Stimulated activated CD4-positive, alpha-beta T cell treated with anti-CD3 and anti-CD28 coated beads, Interleukin-4, amount 100 ng/mL, for 48 hours (primary cell): ENCODE data around the gene BRME1.
A peak's percentile ranks its signal among the peaks of the same experiment; 100 is the strongest.

Experiments
- DNase-seq, 2 donors: peaks; one replicate each; pipeline ENCODE4 v3.0.0-alpha.2; 2020; ENCODE audit warnings: low read depth in 2 of 2

BRME1 gene

GRCh38 chr19:13905634-13906520 lies at the start of gene BRME1, which contains the start of gene CC2D1A:
TSS of gene BRME1 (minus strand) at chr19:13906117. CDS start at chr19:13904892, 1,225 bp downstream.
TSS of gene CC2D1A (plus strand) at chr19:13906201. CDS start at chr19:13906442, 241 bp downstream.
- peak; percentile 96 for DNase-seq

DNA sequence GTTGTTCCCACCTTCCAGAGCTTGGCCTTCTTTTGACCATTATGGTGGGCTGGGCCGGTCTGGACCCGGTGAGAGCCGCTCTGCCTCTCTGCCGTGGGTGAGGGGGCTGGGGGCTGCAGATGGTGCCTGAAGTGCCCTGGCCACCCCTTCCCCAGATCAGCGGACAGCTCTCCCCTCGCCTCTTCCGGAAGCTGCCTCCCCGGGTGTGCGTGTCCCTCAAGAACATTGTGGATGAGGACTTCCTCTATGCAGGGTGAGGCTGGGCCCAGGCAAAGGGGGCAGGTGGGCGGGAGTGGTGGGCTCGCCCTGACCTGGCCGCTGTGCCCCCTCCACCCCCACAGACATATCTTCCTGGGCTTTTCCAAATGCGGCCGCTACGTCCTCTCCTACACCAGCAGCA lies 48.3 kb upstream of the BRME1 start:
- no peak for DNase-seq

DNA sequence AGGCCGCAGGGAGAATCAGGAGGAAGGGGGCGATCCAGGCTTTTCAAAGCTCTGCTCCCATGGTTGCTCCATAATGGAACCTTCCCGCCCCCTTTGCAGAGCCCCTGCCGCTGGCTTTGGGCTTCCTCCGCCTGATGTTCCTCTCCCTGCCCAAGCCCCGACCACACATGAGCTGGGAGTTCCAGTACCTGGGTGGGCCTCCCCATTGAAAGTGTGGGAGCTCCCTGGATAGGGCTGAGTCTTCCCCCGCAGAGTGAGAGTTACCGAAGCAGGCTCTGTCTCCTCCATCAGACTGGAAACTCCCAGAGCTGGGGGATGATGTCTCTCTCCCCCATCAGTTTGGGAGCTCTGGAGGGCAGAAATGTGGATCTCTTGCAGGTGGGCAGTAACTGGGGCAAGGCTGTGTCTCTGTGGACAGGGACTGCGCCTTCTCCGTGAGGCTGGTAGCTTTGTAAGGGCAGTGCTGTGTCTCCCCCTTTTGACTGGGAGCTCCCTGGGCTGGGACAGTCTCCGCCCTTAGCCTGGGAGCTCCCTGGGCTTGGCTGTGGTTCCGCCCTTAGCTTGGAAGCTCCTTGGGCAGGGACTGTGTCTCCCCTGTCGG lies 47.1 kb upstream of the BRME1 start:
- DNase-seq: no peak

DNA sequence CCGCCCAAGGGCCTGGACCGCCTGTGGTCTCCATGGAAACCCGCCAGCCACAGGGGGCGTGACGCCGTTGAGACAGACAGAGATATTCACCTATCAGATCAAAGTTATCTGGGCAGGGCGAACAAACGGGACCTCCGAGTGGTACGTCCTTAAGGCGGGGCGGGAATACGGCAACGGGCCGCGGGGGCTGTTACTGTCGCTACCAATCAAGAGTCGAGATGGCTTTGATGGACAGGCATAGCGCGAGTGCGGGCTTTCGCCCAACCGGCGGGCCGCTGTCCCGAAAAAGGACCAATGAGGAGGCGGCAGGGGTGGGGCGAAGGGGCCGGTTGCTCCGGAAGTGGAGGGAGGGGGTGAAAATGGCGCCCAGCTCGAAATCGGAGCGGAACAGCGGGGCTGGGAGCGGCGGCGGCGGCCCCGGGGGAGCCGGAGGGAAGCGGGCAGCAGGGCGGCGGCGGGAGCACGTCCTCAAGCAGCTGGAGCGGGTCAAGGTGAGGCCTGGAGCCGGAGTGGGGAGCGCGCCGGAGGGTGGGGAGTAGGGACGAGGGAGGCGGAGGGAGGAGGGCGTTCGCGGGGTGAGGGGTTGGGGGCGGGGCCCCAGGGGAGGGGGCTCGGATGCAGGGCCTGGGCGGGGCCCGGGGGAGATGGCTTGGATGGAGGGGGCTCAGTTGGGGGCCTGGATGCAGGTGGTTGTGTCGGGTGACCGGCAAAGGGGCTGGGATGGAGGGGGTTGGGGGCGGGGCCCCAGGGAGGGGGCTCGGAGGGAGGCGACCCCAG lies 46.4 kb upstream of the BRME1 start, which contains the start of gene DCAF15:
TSS of gene DCAF15 (plus strand) at position 356 of the 777 bp plus-strand sequence. CDS start at position 360, 4 bp downstream.
- peak; percentile 97 to 99 for DNase-seq

- no peak for DNase-seq
Observed at GRCh38 chr19:13951799-13952153, 45.9 kb upstream of the BRME1 start.

DNA sequence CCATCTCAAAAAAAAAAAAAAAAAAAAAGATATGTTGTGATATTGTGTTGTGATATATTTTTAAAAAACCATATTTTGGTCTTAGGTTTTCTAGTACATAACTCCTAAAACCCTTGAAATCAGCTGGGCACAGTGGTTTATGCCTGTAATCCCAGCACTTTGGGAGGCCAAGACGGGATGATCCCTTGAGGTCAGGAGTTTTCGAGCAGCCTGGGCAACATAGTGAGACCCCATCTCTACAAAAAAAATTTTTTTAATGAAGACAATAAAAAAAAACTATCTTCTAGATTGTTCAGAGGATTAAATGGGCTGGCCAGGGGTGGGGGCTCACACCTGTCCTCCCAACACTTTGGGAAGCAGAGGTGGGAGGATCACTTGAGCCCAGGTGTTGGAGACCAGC lies 45.1 kb upstream of the BRME1 start:
- no peak for DNase-seq

DNA sequence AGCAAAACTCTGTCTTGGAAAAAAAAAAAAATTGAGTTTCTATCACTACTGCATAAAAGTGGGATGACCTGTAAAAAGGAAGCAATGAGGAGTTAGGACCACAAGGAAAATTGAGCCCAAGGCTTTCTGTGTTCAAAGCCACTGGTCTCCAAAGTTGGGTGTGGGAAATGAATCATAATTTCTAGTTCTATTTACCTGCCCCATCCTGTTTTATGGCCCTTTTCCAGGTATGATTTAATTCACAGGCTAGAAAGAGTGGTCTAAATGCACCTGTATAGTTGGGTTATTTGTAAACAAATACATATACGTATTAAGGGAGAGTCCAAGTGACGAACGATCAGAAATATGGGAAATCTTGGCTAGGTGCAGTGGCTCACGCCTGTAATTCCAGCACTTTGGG lies 40.5 kb upstream of the BRME1 start:
- DNase-seq: no peak

- no peak for DNase-seq
Observed at GRCh38 chr19:13942023-13942684, 36.2 kb upstream of the BRME1 start.

GRCh38 chr19:13938301-13939064 lies 32.6 kb upstream of the BRME1 start, which contains the start of gene PODNL1:
TSS of gene PODNL1 (minus strand) at chr19:13938417. CDS start at chr19:13938181, 236 bp downstream.
- DNase-seq: no peak

DNA sequence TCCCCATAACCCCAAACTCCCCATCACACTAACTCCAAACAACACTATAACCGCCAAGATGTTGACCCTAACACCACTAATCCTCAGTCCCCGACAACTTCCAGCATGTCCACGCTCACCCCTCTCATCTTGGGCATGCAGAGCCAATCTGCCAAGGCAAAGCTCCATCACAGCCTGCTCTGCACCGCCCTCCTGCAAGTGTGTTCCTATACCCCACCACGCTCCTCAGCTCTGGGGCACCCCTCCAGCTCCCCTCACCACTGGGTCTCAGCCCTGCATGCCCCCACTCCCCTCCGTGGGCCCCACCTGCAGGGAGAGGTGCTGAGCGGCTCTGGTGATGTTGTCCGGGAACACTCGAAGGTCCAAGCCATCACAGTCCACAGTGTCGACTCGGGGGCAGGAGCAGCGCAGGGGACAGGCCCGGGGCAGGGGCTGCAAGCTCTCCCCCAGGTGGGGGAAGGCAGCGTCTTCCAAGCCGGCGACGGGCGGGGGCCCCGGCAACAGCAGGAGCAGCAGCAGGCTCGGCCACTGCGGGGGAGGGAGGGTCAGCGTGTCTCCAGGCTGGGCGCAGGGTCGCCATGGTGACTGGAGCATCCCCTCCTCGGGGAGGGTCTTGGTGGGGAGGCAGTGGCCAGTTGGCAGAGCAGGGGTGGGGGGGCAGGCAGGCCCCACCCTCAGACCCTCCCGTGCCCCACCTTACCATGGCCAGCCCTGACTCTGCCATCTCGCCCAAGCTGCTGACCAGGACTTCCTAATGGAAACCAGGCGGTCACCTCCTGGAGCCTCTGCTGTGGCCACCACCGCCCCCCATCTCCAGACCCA lies 31.8 kb upstream of the BRME1 start:
- no peak for DNase-seq

GRCh38 chr19:13935765-13936510 lies 30.0 kb upstream of the BRME1 start:
- DNase-seq: no peak

DNA sequence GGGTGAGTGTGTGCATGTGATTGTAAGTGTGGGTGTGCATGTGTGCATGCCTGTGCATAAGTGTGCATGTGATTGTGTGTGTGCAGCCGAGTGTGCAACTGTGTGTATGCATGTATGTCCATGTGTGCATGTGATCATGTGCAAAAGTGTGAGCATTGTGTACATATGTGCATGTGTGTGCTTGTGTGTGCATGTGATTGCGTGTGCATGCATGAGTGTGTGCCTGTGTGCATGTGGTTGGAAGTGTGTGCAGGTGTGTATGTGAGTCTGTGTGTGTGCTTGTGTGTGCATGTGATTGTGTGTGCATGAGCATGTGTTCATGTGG lies 28.8 kb upstream of the BRME1 start:
- DNase-seq: no peak

GRCh38 chr19:13932911-13933393 lies 27.0 kb upstream of the BRME1 start:
- no peak for DNase-seq

DNA sequence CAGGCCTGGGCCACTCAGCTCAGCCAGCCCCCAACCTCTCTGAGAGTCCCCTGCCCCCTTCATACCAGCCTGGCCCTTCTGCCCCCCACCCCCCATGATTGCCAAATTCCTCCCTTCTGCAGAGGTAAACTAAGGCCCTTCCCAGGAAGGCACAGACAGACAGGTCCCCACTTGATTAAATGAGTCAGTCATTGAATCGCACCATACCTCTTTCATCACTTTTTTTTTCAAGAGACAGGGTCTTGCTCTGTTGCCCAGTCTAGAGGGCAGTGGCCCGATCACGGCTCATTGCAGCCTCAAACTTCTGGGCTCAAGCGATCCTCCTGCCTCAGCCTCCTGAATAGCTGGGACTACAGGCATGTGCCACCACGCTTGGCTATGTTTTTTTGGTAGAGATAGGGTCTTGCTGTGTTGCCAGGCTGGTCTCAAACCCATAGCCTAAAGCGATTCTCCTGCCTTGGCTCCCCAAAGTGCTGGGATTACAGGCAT lies 26.3 kb upstream of the BRME1 start:
- no peak for DNase-seq

DNA sequence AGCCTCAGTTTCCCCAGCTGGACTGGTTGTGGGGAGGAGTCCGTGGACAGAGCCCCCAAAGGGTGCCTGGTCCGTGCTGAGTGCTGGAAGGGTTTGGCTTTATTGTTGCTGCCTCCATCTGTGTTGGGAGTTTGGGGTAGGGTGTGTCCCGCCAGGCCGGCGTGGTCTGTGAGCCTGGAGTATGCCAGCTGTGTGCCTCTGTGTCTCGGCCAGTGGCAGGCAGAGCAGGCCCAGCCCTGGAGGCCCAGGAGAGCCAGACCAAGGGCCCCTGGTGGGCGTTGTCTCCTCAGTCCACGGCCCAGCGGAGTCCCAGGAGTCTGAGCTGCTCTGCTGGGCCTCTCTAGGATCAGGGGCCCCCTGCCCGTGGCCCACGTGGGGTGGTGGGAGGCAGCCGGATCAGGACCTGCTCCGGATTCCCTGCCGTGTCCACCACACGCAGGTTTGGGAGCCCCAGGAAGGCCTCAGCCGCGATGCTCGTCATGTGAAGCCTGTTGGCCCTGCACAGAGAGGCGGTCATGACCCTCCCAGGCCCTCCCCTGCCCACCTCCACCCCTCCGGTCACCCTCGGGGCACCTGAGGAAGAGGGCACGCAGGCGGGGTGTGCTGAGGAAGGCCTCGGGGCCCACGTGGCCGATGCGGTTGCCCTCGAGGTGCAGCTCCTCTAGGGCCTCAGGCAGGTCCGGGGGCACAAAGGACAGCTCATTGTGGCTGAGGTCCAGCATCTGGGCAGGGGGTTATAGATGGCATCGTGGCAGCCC lies 25.7 kb upstream of the BRME1 start:
- DNase-seq: no peak

DNA sequence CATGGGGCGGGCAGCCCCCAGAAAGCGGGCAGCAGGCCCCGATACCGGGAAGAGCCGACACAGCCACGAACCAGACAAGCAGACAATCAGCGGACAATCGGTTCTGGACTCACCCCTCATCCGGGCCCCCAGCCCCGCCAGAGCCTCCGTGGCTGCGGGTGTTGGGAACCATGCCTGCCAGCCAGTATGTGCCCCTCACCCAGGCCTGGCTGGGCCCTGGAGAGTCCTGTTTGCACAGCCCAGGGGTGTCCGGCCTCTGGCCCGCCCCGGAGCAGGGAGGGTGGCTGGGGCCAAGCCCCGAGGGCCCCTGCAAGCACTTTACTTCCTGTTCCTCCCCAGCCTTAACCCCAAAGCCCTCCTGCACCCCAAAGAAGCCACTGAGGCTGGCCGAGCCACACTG lies 24.5 kb upstream of the BRME1 start:
- no peak for DNase-seq

- DNase-seq: no peak
Observed at GRCh38 chr19:13929956-13930355, 24.0 kb upstream of the BRME1 start.

GRCh38 chr19:13929340-13929739 lies 23.4 kb upstream of the BRME1 start:
- no peak for DNase-seq
